Measurements from ENCODE around the gene PRELP. TPM values are rescaled to one million over a fixed set of nuclear protein-coding genes. Genes with fewer than 3 reads are reported as not detected.

Gene PRELP
- total RNA-seq, 1 experiment from 2014 or later = not detected

- no peaks in the 10 kb centered on the region for H4K20me1 ChIP-seq (ENCODE audit: low read length)
- no peak overlapping the region for H3K9ac ChIP-seq (ENCODE audit: low read length)
- POLR2A ChIA-PET (ENCODE audit: unreplicated experiment) = no interaction called here
- no peaks in the 10 kb centered on the region for H3K9me2 ChIP-seq (replicated peaks; ENCODE audit: low read length)
- no TSS peak for BruUV-seq (replicated peaks)
- H3K4me3 ChIP-seq (ENCODE audit: low read length) = no peak overlapping the region
- H3K27me3 ChIP-seq (ENCODE audit: low read length) = no peaks in the 10 kb centered on the region
- H2AFZ ChIP-seq (ENCODE audit: low read length) = no peak overlapping the region
- CTCF ChIA-PET = no interaction called here
- H3K4me2 ChIP-seq (ENCODE audit: low read length) = no peak overlapping the region
- no peak overlapping the region for H3K27ac ChIP-seq (ENCODE audit: low read length)
- no peaks in the 10 kb centered on the region for H3K4me1 ChIP-seq (ENCODE audit: insufficient read depth, low read length)
- TF ChIP-seq EZH2phosphoT487 (IDR thresholded peaks at IDR 0.05; ENCODE audit: borderline replicate concordance, low read length) (no peak), EZH2 (IDR thresholded peaks at IDR 0.05; ENCODE audit: low read length, unreplicated experiment) (no peak)
- DNase-seq (no peak), ATAC-seq (no peak)
- intact Hi-C loops (cut with micrococcal nuclease) = no loop called here
- no peaks in the 10 kb centered on the region for H3K79me2 ChIP-seq (ENCODE audit: low read length)
- no peaks in the 10 kb centered on the region for H3K36me3 ChIP-seq (ENCODE audit: low read depth, low read length)
- no peaks in the 10 kb centered on the region for H3F3A ChIP-seq (ENCODE audit: low read length, unreplicated experiment)
- no peaks in the 10 kb centered on the region for H3K9me3 ChIP-seq (ENCODE audit: low read length)
These were observed 17.1 kb downstream of the PRELP start for GRCh38 chr1:203492748-203493130.

GRCh38 chr1:203493901-203494300 is 18.3 kb downstream of the PRELP start, which contains the start of gene OPTC:
OPTC (plus strand) TSS chr1:203494153; CDS start chr1:203496006, 1,853 bp downstream.
- H2AFZ ChIP-seq (ENCODE audit: low read length) = no peak within 1 kb of the TSS
- intact Hi-C loops (cut with micrococcal nuclease) = no loop called here
- no peaks in the 10 kb centered on the region for H3K4me1 ChIP-seq (ENCODE audit: insufficient read depth, low read length)
- DNase-seq (no peak), ATAC-seq (no peak)
- no TSS peak for BruUV-seq (replicated peaks)
- H3K9me3 ChIP-seq (ENCODE audit: low read length) = no peaks in the 10 kb centered on the region
- no peaks in the 10 kb centered on the region for H3F3A ChIP-seq (ENCODE audit: low read length, unreplicated experiment)
- no peaks in the 10 kb centered on the region for H3K79me2 ChIP-seq (ENCODE audit: low read length)
- H3K9me2 ChIP-seq (replicated peaks; ENCODE audit: low read length) = no peaks in the 10 kb centered on the region
- POLR2A ChIA-PET (ENCODE audit: unreplicated experiment) = no interaction called here
- CTCF ChIA-PET = no interaction called here
- no peak within 1 kb of the TSS for H3K27ac ChIP-seq (ENCODE audit: low read length)
- no peaks in the 10 kb centered on the region for H3K36me3 ChIP-seq (ENCODE audit: low read depth, low read length)
- no peak within 1 kb of the TSS for H3K4me2 ChIP-seq (ENCODE audit: low read length)
- TF ChIP-seq CTCF (conservative IDR thresholded peaks at IDR 0.05; ENCODE audit: low read depth, low read length) = no peak
- TF ChIP-seq EZH2 (IDR thresholded peaks at IDR 0.05; ENCODE audit: low read length, unreplicated experiment) = no peak
- no peak for TF ChIP-seq EZH2phosphoT487 (IDR thresholded peaks at IDR 0.05; ENCODE audit: borderline replicate concordance, low read length)
- no peaks in the 10 kb centered on the region for H4K20me1 ChIP-seq (ENCODE audit: low read length)
- H3K27me3 ChIP-seq (ENCODE audit: low read length) = no peaks in the 10 kb centered on the region
- H3K9ac ChIP-seq (ENCODE audit: low read length) = no peak within 1 kb of the TSS
- H3K4me3 ChIP-seq (ENCODE audit: low read length) = no peak within 1 kb of the TSS

GRCh38 chr1:203495845-203496244 is 20.2 kb downstream of the PRELP start:
- H3K36me3 ChIP-seq (ENCODE audit: low read depth, low read length) = no peaks in the 10 kb centered on the region
- H3K4me1 ChIP-seq (ENCODE audit: insufficient read depth, low read length) = no peaks in the 10 kb centered on the region
- no peak overlapping the region for H3K9ac ChIP-seq (ENCODE audit: low read length)
- no peak overlapping the region for H2AFZ ChIP-seq (ENCODE audit: low read length)
- no peak overlapping the region for H3K4me2 ChIP-seq (ENCODE audit: low read length)
- H3K27ac ChIP-seq (ENCODE audit: low read length) = no peak overlapping the region
- intact Hi-C loops (cut with micrococcal nuclease) = no loop called here
- H3K4me3 ChIP-seq (ENCODE audit: low read length) = no peak overlapping the region
- POLR2A ChIA-PET (ENCODE audit: unreplicated experiment) = no interaction called here
- H3K9me3 ChIP-seq (ENCODE audit: low read length) = no peaks in the 10 kb centered on the region
- no peaks in the 10 kb centered on the region for H3K79me2 ChIP-seq (ENCODE audit: low read length)
- DNase-seq (no peak), ATAC-seq (no peak)
- H3F3A ChIP-seq (ENCODE audit: low read length, unreplicated experiment) = no peaks in the 10 kb centered on the region
- H3K27me3 ChIP-seq (ENCODE audit: low read length) = no peaks in the 10 kb centered on the region
- no peaks in the 10 kb centered on the region for H4K20me1 ChIP-seq (ENCODE audit: low read length)
- BruUV-seq (replicated peaks) = no TSS peak
- TF ChIP-seq CTCF (conservative IDR thresholded peaks at IDR 0.05; ENCODE audit: low read depth, low read length) = no peak
- no peak for TF ChIP-seq EZH2phosphoT487 (IDR thresholded peaks at IDR 0.05; ENCODE audit: borderline replicate concordance, low read length)
- no peak for TF ChIP-seq EZH2 (IDR thresholded peaks at IDR 0.05; ENCODE audit: low read length, unreplicated experiment)
- CTCF ChIA-PET = no interaction called here
- no peaks in the 10 kb centered on the region for H3K9me2 ChIP-seq (replicated peaks; ENCODE audit: low read length)
